HCEC 1CT (cell line): ENCODE measurements around the gene SMDT1.

Experiments
- DNase-seq: peaks from one replicate; pipeline ENCODE4 v3.0.0-alpha.2; 2017

The SMDT1 gene

GRCh38 chr22:42079319-42080251, at the start of gene SMDT1:
Gene SMDT1 (plus strand): TSS chr22:42079700. CDS start chr22:42079769, 69 bp downstream.
- DNase-seq: peak; percentile 97

GRCh38 chr22:42033263-42034181, 46.0 kb upstream of the SMDT1 start:
- DNase-seq: no peak

GRCh38 chr22:42035256-42035655, 44.2 kb upstream of the SMDT1 start:
- no peak for DNase-seq

- no peak for DNase-seq
These were observed 40.2 kb upstream of the SMDT1 start for GRCh38 chr22:42039271-42039670.

- no peak for DNase-seq
These were observed 37.7 kb upstream of the SMDT1 start for GRCh38 chr22:42041784-42042183.

- no peak for DNase-seq
These were observed 28.8 kb upstream of the SMDT1 start for GRCh38 chr22:42050641-42051180.

- DNase-seq: no peak
These were observed 26.7 kb upstream of the SMDT1 start for GRCh38 chr22:42052765-42053164.

- no peak for DNase-seq
These were observed 22.6 kb upstream of the SMDT1 start for GRCh38 chr22:42056757-42057511.

GRCh38 chr22:42060489-42060888, 19.0 kb upstream of the SMDT1 start:
- DNase-seq: no peak

GRCh38 chr22:42061041-42061440, 18.5 kb upstream of the SMDT1 start:
- DNase-seq: no peak

GRCh38 chr22:42062506-42063170, 16.9 kb upstream of the SMDT1 start:
- no peak for DNase-seq

GRCh38 chr22:42064629-42065028, 14.9 kb upstream of the SMDT1 start:
- DNase-seq: no peak

GRCh38 chr22:42065438-42066125, 13.9 kb upstream of the SMDT1 start:
- DNase-seq: no peak

- no peak for DNase-seq
These were observed 13.3 kb upstream of the SMDT1 start for GRCh38 chr22:42066126-42066761.

GRCh38 chr22:42066937-42067336, 12.6 kb upstream of the SMDT1 start:
- DNase-seq: no peak

GRCh38 chr22:42067671-42068251, 11.7 kb upstream of the SMDT1 start:
- DNase-seq: no peak

GRCh38 chr22:42068291-42068690, 11.2 kb upstream of the SMDT1 start:
- DNase-seq: no peak

- no peak for DNase-seq
These were observed 9.5 kb upstream of the SMDT1 start for GRCh38 chr22:42069801-42070516.

GRCh38 chr22:42070517-42071422, 8.7 kb upstream of the SMDT1 start, which contains the start of gene NAGA:
Gene NAGA (minus strand): TSS chr22:42070812. CDS start chr22:42070297, 515 bp downstream.
- DNase-seq: peak; percentile 96
